ENCODE measurements around the gene YIPF4.
"Not testable (repeated sequence)": the region's sequence is repeated elsewhere in the genome, so short reads cannot be mapped to it uniquely, and the experiment has no call there.

Gene YIPF4

DNA sequence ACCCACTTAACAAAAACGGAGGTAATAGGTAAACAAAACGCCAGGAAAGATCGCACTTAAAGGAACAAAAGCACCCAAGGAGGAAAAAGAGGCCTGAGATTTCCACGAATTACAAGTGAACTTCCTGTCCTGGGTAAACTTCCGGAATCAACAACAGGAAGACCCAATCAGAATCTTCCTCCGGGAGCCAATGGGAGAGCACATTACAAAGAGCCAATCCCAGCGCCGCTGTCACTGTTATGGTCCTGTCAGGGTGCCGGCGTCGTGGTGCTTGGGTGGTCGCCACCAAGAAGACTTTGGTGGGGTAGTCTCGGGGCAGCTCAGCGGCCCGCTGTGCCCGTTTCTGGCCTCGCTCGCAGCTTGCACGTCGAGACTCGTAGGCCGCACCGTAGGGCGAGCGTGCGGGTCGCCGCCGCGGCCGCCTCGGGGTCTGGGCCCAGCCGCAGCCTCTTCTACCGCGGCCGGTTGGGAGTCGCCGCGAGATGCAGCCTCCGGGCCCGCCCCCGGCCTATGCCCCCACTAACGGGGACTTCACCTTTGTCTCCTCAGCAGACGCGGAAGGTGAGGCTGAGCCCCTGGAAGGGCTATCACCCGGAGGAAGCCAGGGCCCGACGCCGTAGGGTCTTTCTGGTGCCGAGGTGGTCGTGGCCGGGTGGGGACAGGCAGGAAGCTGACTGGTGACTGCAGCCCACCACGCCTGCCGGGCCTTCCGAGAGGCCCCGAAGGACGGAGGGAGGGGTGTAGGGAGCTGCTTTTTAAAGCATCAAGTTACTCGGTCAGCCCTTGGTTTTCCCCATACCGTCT is at the start of gene YIPF4:
Gene YIPF4 (plus strand): TSS at position 231 of the 804 bp plus-strand sequence. CDS start 252 bp downstream, at position 483.
- peak; percentile 78 for DNase-seq (ENCODE audit: low read depth)

DNA sequence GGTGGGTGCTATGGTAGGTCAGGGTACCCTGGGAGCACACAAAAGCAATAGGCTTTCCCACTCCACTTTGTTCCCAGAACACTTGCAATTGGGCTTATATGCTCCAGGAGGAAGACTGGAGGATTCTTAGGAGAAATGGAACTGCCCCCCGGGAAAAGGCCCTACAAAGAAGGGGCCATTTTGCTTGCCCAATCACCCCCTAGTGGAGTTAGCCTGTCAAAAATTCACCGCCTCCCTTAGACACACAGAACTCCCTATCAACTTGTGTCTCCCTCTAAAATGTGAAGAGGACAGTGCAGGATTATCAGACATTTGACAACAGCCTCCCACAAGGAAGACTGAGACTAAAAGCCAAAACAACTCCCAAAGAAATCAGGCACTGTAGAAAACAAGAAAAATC is 49.5 kb upstream of the YIPF4 start:
- DNase-seq (ENCODE audit: low read depth) = no peak

GRCh38 chr2:32229635-32230034 is 48.1 kb upstream of the YIPF4 start:
- DNase-seq (ENCODE audit: low read depth) = no peak

GRCh38 chr2:32231959-32232358 is 45.7 kb upstream of the YIPF4 start:
- DNase-seq (ENCODE audit: low read depth) = no peak

DNA sequence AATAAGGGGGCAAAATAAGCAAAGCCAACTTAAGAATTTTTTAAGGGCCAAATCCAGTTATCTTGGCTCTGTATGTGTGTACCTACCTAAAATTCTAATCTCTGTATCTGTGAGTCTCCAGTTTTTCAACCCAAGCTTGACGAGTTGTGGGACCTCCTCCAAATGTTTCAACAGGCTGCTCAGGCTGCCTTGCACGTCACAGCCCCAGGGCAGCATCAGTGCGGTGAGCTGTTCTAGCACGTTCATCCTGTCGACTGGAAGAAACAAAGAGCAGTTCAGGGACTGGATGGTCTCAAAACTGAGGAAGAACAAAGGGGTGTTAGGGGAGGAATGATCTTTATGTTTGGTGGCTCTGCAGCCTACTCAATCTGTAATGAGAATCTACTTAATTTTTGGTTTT is 42.4 kb upstream of the YIPF4 start:
- DNase-seq (ENCODE audit: low read depth) = no peak

- DNase-seq (ENCODE audit: low read depth) = no peak
These were observed 40.2 kb upstream of the YIPF4 start for GRCh38 chr2:32237488-32237887.

- no peak for DNase-seq (ENCODE audit: low read depth)
These were observed 39.7 kb upstream of the YIPF4 start for GRCh38 chr2:32237996-32238395.

GRCh38 chr2:32242331-32242730 is 35.4 kb upstream of the YIPF4 start:
- no peak for DNase-seq (ENCODE audit: low read depth)

DNA sequence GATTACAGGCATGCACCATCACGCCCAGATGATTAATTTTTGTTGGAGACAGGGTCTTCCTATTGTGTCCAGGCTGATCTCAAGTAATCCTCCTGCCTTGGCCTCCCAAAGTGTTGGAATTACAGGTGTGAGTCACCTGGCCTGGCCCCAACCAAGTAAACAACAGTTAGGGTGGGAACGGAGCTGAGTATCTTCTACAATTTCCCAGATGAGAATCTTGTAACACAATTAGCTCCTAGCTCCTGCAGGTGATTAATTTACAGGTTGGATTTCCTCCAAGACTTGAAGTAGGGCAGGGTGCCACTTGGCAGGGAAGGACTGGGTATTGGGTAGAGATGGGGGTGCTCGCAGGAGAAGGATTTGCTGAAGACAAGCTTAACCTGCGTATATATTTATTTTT is 30.8 kb upstream of the YIPF4 start:
- no peak for DNase-seq (ENCODE audit: low read depth)

GRCh38 chr2:32248299-32248698 is 29.4 kb upstream of the YIPF4 start:
- DNase-seq (ENCODE audit: low read depth) = no peak

- DNase-seq (ENCODE audit: low read depth) = no peak
These were observed 27.9 kb upstream of the YIPF4 start for GRCh38 chr2:32249731-32250236.

DNA sequence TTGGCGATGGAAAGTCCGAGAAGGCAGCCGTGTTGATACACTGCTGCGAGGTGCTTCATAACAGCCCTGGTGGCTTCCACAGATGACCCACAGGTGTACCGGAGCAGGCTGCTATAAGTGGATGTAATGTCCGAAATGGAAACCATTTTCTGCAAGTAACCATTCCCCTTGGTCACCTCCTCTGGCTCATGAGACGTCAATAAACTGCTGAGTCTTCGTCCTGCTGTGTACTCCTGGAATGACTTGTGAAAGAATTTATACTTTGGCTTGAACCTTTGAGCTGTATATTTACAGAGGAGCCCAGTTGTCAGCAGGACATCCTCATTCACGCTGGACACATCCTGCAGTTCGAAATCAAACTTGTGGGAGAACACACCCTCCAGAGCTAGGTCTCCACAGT is 27.4 kb upstream of the YIPF4 start:
- no peak for DNase-seq (ENCODE audit: low read depth)

GRCh38 chr2:32258242-32258641 is 19.5 kb upstream of the YIPF4 start:
- no peak for DNase-seq (ENCODE audit: low read depth)

GRCh38 chr2:32260376-32260775 is 17.3 kb upstream of the YIPF4 start:
- DNase-seq (ENCODE audit: low read depth) = no peak

DNA sequence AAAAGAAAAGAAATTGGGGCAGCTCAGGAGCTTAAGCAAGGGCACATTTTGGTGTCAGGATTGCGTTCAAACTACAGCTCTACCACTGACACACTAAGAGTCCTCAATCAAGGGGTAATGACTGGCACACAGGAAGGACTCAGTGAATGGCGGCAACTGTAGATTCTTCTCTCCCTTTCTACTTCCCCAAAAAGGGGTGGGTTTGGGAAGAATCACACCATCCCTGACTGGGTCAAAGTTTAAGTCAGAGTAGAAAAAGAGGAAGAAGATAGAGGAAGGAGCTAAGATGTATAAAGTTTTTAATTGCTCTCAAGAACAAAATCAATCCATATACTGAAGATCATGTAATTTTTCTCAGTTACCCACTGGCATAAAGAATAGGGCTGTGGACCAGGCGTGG is 15.6 kb upstream of the YIPF4 start:
- no peak for DNase-seq (ENCODE audit: low read depth)

DNA sequence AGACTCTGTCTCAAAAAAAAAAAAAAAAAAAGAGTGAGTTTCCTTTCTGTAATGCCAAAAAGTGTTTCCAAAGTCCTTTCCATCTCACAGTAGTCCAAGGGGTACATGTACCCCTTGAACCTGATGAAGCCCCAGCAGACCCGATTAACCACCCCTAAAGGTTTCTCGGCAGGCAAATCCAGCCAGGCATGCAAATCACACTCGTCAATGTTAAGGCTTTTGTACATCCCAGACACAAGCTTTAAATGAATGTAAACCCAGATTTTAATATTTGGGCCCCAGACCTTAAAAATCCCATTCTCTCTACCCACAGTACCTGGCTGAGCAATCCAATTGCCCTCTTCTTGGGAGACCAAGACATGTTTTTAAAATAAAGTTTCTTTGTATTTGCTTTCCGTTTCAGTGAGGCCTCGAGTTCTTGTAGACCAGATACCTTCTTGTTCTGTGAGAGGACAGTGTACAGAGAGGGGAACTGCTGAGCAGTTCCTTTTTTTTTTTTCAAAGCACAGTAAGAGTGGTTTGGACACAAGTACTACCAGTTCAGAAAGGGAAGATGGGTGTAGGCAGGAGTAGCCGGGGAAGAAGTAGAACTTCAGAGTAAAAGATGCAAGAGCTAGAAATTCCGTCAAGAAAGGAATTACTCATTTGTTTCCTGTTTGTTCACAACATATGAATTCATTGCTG is 13.1 kb upstream of the YIPF4 start, which contains the start of gene NLRC4:
Gene NLRC4 (minus strand): TSS at position 465 of the 684 bp plus-strand sequence. CDS start 8,111 bp downstream, outside the sequence.
- no peak for DNase-seq (ENCODE audit: low read depth)

DNA sequence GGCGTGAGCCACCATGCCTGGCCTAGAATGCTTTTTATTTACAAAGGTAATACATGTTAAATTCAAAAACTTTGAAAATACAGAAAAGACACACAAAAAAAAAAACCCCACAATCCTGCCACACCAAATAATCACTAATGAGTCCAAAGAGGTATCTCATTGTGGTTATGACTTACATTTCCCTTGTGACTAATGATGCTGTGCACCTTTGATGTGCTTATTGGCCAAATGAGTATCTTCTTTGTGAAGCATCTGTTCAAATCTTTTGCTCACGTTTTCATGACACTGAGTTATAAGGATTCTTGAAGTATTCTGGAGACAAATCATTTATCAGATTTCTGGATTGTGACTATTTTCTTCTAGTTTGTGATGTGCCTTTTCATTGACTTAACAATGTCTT is 6.6 kb upstream of the YIPF4 start:
- DNase-seq (ENCODE audit: low read depth) = no peak

- no peak for DNase-seq (ENCODE audit: low read depth)
These were observed 5.4 kb upstream of the YIPF4 start for GRCh38 chr2:32272279-32272678.

DNA sequence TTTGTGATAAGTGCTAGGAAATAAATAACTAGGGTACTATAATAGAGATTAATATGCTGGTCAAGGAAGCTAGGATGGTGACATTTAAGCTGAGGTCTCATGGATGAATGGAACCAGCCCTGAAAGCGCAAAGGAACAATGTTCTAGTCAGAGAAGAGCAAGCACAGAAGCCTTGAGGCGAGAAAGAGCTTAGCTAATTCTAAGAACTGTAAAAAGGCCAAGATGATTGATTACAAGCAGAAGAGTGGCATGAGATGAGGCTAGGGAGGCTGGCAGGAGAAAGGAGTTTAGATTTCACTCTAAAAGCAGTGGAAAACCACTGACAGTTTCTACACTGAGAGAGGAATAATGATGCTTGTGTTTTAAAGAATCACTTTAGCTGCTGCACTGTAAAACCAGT is 3.4 kb upstream of the YIPF4 start:
- no peak for DNase-seq (ENCODE audit: low read depth)

DNA sequence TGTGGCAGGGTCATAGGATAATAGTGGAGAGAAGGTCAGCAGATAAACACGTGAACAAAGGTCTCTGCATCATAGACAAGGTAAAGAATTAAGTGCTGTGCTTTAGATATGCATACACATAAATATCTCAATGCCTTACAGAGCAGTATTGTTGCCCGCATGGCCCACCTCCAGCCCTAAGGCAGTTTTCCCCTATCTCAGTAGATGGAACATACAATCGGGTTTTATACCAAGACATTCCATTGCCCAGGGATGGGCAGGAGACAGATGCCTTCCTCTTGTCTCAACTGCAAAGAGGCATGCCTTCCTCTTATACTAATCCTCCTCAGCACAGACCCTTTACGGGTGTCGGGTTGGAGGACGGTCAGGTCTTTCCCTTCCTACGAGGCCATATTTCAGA is 1.9 kb upstream of the YIPF4 start:
- DNase-seq (ENCODE audit: low read depth) = not testable (repeated sequence)

GRCh38 chr2:32277363-32277673 is 386 bp upstream of the YIPF4 start:
- DNase-seq (ENCODE audit: low read depth) = no peak

GRCh38 chr2:32278478-32278853 is 762 bp downstream of the YIPF4 start:
- no peak for DNase-seq (ENCODE audit: low read depth)

- no peak for DNase-seq (ENCODE audit: low read depth)
These were observed 6.6 kb downstream of the YIPF4 start for GRCh38 chr2:32284321-32284720.
